Measurements from ENCODE around the gene ITCH.

DNA sequence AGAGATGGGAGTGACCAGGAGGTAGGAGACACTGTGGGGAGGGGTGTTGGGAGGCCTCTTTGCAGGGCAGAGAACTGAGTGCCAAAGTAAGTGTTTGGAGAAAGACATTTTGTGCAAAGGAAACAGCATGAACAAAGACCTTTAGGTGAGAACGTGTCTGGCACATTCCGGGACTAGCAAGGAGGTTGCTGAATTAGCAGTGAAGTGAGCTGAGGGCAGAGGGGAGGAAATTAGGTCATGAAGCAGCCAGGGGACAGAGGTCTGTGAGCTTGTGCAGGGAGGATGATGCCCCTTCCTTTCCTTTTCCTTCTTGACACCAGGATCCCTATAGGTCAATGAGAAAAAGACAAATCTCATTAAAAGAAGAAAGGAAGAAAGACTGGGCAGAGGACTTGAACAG is 38.5 kb upstream of the ITCH start:
- no peak for TF ChIP-seq CTCF (IDR thresholded peaks at IDR 0.05; ENCODE audit: insufficient read depth, low read length, poor library complexity, severe bottlenecking)
- no peak for TF ChIP-seq EZH2phosphoT487 (conservative IDR thresholded peaks at IDR 0.05; ENCODE audit: low read length)
